Keratinocyte (primary cell): Measurements from ENCODE around the gene CPSF3.

Source experiments
- EZH2 ChIP-seq: IDR thresholded peaks from one replicate; pipeline ENCODE4 v1.6.1; 2012; ENCODE audit warnings: inconsistent platforms, mild to moderate bottlenecking, low read length, moderate library complexity
- TF ChIP-seq, protein P1 (sequence below), 3 experiments: IDR thresholded peaks in 1 of 3; conservative IDR thresholded peaks in 1 of 3; optimal IDR thresholded peaks in 1 of 3; 2 replicates in 2 of 3; 3 replicates in 1 of 3; pipeline versions ENCODE3 to v1.5.1; 2011; ENCODE audit warnings: low read length in 3 of 3, mild to moderate bottlenecking in 3 of 3, moderate library complexity in 2 of 3, control low read depth in 1 of 3, inconsistent platforms in 1 of 3; ENCODE audit not compliant: insufficient read depth in 2 of 3; ENCODE audit errors: extremely low read depth in 1 of 3

DNA sequence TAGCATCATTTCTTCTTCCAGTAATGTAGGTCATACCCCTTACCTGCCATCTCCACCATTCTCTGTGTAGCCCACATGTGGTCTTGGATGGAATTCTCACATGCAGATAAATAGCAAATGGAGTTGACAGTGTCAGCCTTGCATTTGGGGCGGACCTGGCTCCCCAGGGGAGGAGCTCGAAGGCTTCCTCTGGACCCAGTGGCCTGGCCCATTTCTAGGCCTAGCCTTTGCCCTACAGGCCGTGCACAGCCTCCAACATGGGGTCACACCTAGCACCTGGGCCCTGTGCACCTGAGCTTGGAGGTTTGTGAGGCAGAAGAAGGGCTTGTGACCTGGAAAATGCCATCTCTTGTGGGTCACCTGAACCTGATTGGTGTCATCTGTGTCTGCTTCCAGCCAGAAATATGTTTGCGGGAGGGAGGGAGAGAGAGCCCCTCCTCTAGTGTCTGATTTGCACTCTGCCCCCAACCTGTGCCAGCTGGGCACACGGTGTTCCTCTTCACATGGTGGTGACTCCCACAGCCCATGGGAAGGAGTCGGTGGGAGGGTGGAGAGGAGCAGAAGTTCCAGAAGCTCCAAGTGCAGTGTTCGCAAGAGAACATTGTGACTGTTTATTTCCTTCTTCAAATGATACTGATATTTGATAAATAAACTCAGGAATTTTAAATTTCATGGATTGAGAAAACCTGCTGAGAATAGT lies 33.2 kb upstream of the CPSF3 start:
- TF ChIP-seq, protein P1, sequence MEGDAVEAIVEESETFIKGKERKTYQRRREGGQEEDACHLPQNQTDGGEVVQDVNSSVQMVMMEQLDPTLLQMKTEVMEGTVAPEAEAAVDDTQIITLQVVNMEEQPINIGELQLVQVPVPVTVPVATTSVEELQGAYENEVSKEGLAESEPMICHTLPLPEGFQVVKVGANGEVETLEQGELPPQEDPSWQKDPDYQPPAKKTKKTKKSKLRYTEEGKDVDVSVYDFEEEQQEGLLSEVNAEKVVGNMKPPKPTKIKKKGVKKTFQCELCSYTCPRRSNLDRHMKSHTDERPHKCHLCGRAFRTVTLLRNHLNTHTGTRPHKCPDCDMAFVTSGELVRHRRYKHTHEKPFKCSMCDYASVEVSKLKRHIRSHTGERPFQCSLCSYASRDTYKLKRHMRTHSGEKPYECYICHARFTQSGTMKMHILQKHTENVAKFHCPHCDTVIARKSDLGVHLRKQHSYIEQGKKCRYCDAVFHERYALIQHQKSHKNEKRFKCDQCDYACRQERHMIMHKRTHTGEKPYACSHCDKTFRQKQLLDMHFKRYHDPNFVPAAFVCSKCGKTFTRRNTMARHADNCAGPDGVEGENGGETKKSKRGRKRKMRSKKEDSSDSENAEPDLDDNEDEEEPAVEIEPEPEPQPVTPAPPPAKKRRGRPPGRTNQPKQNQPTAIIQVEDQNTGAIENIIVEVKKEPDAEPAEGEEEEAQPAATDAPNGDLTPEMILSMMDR (optimal IDR thresholded peaks at IDR 0.05 in 1 of 3, IDR thresholded peaks at IDR 0.05 in 1 of 3, conservative IDR thresholded peaks at IDR 0.05 in 1 of 3; ENCODE audit: extremely low read depth in 1 of 3, insufficient read depth in 2 of 3, low read length in 3 of 3) = no peak
- no peak for TF ChIP-seq EZH2
